H1 (cell line): ENCODE results near the gene CISD1. TPM values are rescaled to one million over a fixed set of nuclear protein-coding genes. Genes with fewer than 3 reads are reported as not detected.

Experiments used
- SIX5 ChIP-seq: IDR thresholded peaks from 2 replicates; pipeline ENCODE4 v1.6.1; 2011; ENCODE audit warnings: mild to moderate bottlenecking, low read depth, low read length
- SP2 ChIP-seq: IDR thresholded peaks from 2 replicates; pipeline ENCODE4 v1.6.1; 2012; ENCODE audit warnings: mild to moderate bottlenecking, low read length, inconsistent platforms
- TAF7 ChIP-seq: optimal IDR thresholded peaks from 2 replicates; pipeline ENCODE3; 2011; ENCODE audit warnings: low read depth, mild to moderate bottlenecking, inconsistent platforms, low read length, moderate library complexity, borderline replicate concordance
- polyA plus RNA-seq, 7 experiments: library from polyadenylated mRNA; depleted of rRNA in 3 of 7; stranded (reverse) in 5 of 7; unstranded in 2 of 7; fragments of >200 nt in 5 of 7; fragments of 200-250 nt in 2 of 7; gene quantifications; 1 replicate in 5 of 7; 2 replicates in 1 of 7; 4 replicates in 1 of 7; pipeline versions ENCODE4 v1.2.1 to v1.2.3, GENCODE V29; 2011 to 2013; ENCODE audit warnings: missing spikeins in 2 of 7, mixed read lengths in 2 of 7
- total RNA-seq: library from RNA; stranded (reverse); fragmentation: NEBNext Ultra II Directional; extraction: Animal tissue kit (Norgen Biotek cat#: 25700); gene quantifications from 2 replicates; pipeline ENCODE4 v1.2.1, GENCODE V29; 2021
- TF ChIP-seq, protein P1 (sequence below): fragments of 300-600 bp; sonication (generic); IDR thresholded peaks from 2 replicates; pipeline ENCODE4 v1.7.1; 2012; ENCODE audit warnings: low read length, moderate library complexity, mild to moderate bottlenecking, inconsistent platforms; ENCODE audit not compliant: insufficient replicate concordance

Gene CISD1
- total and polyA plus RNA-seq, 2 of the 8 experiments (the other 6 are each of a cell fraction or from before 2014, with no cell fraction given), result 22.6 to 43.2 TPM

DNA sequence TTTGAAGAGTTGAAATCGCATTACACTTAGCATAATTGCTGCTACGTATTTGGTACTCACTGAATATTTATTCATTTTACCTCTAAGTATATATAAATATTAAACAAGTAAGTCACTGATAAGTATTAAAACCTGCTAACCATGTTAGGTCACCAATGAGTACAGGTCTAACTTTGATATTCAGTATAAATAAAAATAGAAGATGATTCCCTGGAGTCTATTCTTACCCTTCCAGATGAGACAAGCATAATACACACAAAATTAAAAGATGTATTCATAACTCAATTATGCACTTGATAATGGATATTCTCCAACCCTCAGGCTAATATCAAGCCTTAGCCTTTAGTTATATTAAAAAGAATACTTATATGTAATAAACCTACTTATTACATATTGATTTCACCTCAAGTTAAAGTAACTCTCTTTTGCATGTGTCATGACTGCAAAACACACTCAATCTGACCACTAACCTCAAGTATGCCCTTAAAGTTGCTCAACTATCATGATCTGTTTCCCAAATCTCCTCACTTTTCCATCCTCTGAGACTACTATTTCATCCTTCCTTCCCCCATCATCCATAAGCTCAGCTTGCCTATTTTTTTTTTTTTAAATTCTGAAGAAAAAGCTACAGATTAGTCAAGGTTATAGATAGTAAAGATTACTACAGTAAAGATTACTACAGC is 48.1 kb upstream of the CISD1 start (continued):
- TF ChIP-seq, protein P1, sequence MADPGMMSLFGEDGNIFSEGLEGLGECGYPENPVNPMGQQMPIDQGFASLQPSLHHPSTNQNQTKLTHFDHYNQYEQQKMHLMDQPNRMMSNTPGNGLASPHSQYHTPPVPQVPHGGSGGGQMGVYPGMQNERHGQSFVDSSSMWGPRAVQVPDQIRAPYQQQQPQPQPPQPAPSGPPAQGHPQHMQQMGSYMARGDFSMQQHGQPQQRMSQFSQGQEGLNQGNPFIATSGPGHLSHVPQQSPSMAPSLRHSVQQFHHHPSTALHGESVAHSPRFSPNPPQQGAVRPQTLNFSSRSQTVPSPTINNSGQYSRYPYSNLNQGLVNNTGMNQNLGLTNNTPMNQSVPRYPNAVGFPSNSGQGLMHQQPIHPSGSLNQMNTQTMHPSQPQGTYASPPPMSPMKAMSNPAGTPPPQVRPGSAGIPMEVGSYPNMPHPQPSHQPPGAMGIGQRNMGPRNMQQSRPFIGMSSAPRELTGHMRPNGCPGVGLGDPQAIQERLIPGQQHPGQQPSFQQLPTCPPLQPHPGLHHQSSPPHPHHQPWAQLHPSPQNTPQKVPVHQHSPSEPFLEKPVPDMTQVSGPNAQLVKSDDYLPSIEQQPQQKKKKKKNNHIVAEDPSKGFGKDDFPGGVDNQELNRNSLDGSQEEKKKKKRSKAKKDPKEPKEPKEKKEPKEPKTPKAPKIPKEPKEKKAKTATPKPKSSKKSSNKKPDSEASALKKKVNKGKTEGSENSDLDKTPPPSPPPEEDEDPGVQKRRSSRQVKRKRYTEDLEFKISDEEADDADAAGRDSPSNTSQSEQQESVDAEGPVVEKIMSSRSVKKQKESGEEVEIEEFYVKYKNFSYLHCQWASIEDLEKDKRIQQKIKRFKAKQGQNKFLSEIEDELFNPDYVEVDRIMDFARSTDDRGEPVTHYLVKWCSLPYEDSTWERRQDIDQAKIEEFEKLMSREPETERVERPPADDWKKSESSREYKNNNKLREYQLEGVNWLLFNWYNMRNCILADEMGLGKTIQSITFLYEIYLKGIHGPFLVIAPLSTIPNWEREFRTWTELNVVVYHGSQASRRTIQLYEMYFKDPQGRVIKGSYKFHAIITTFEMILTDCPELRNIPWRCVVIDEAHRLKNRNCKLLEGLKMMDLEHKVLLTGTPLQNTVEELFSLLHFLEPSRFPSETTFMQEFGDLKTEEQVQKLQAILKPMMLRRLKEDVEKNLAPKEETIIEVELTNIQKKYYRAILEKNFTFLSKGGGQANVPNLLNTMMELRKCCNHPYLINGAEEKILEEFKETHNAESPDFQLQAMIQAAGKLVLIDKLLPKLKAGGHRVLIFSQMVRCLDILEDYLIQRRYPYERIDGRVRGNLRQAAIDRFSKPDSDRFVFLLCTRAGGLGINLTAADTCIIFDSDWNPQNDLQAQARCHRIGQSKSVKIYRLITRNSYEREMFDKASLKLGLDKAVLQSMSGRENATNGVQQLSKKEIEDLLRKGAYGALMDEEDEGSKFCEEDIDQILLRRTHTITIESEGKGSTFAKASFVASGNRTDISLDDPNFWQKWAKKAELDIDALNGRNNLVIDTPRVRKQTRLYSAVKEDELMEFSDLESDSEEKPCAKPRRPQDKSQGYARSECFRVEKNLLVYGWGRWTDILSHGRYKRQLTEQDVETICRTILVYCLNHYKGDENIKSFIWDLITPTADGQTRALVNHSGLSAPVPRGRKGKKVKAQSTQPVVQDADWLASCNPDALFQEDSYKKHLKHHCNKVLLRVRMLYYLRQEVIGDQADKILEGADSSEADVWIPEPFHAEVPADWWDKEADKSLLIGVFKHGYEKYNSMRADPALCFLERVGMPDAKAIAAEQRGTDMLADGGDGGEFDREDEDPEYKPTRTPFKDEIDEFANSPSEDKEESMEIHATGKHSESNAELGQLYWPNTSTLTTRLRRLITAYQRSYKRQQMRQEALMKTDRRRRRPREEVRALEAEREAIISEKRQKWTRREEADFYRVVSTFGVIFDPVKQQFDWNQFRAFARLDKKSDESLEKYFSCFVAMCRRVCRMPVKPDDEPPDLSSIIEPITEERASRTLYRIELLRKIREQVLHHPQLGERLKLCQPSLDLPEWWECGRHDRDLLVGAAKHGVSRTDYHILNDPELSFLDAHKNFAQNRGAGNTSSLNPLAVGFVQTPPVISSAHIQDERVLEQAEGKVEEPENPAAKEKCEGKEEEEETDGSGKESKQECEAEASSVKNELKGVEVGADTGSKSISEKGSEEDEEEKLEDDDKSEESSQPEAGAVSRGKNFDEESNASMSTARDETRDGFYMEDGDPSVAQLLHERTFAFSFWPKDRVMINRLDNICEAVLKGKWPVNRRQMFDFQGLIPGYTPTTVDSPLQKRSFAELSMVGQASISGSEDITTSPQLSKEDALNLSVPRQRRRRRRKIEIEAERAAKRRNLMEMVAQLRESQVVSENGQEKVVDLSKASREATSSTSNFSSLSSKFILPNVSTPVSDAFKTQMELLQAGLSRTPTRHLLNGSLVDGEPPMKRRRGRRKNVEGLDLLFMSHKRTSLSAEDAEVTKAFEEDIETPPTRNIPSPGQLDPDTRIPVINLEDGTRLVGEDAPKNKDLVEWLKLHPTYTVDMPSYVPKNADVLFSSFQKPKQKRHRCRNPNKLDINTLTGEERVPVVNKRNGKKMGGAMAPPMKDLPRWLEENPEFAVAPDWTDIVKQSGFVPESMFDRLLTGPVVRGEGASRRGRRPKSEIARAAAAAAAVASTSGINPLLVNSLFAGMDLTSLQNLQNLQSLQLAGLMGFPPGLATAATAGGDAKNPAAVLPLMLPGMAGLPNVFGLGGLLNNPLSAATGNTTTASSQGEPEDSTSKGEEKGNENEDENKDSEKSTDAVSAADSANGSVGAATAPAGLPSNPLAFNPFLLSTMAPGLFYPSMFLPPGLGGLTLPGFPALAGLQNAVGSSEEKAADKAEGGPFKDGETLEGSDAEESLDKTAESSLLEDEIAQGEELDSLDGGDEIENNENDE, result no peak
- no peak for TF ChIP-seq SIX5
- no peak for TF ChIP-seq TAF7
- no peak for TF ChIP-seq SP2
